Measurements from ENCODE around the gene GBE1. TPM values are rescaled to one million over a fixed set of nuclear protein-coding genes. Genes with fewer than 3 reads are reported as not detected.

The GBE1 gene
- polyA plus RNA-seq, 1 donor (not counting 4 experiments of a cell fraction or from before 2014, with no cell fraction given) = 30.2 TPM

DNA sequence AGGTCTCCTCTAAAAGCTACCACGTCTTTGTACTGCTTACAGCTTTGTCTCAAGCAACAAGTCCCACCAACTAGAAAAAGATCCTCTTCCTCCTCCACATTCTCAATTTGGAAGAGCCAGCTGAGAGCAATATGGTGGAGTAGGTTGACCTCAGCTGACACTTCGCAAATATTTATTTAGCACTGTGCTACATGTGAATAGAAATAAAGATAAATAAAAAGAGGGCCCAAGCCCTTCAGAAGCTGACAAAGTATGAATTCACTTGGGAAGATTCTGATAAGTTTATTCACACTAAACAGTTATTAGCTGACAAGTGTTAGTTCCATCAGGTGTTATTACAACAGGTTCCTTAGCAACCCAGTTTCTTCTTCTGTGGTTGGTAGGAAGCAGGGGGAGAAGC lies 310.3 kb downstream of the GBE1 start:
- Histone ChIP-seq H3K4me2 (ENCODE audit: control insufficient read depth, extremely low read depth, insufficient read depth, low read depth, low read length) (no peak overlapping the region), H3K4me1 (ENCODE audit: control insufficient read depth, extremely low read depth, insufficient read depth, low read length) (no peaks in the 10 kb centered on the region), H3K9ac (ENCODE audit: control insufficient read depth, extremely low read depth, insufficient read depth, low read length) (no peak overlapping the region), H3K9me3 (ENCODE audit: control insufficient read depth, low read depth, low read length) (no peaks in the 10 kb centered on the region), H4K20me1 (ENCODE audit: control insufficient read depth, extremely low read depth, insufficient read depth, low read length) (no peaks in the 10 kb centered on the region), H2AFZ (ENCODE audit: control insufficient read depth, low read length) (no peak overlapping the region), H3K79me2 (ENCODE audit: control insufficient read depth, insufficient read depth, low read length) (no peaks in the 10 kb centered on the region), H3K27ac (ENCODE audit: control insufficient read depth, insufficient read depth, low read length) (no peak overlapping the region), H3K4me3 (ENCODE audit: control insufficient read depth in 2 of 3, extremely low read depth in 1 of 3, insufficient read depth in 2 of 3, low read depth in 1 of 3, low read length in 3 of 3) (no peak overlapping the region), H3K27me3 (ENCODE audit: control insufficient read depth, extremely low read depth, insufficient read depth, low read length) (no peaks in the 10 kb centered on the region), H3K9me1 (ENCODE audit: control insufficient read depth, extremely low read depth, insufficient read depth, low read length) (no peaks in the 10 kb centered on the region), H3K36me3 (ENCODE audit: control insufficient read depth in 2 of 2, extremely low read depth in 1 of 2, insufficient read depth in 2 of 2, low read length in 2 of 2) (no peaks in the 10 kb centered on the region)
- dilution Hi-C loops (cut with MboI; ENCODE audit: extremely low pct_ligation_motif_present, low sequenced_read_pairs) = no loop called here
- FAIRE-seq (no peak), DNase-seq (ENCODE audit: low read depth, low spot score) (no peak)
- no peak for TF ChIP-seq EZH2 (IDR thresholded peaks at IDR 0.05; ENCODE audit: low read length)
- TF ChIP-seq, protein P1, sequence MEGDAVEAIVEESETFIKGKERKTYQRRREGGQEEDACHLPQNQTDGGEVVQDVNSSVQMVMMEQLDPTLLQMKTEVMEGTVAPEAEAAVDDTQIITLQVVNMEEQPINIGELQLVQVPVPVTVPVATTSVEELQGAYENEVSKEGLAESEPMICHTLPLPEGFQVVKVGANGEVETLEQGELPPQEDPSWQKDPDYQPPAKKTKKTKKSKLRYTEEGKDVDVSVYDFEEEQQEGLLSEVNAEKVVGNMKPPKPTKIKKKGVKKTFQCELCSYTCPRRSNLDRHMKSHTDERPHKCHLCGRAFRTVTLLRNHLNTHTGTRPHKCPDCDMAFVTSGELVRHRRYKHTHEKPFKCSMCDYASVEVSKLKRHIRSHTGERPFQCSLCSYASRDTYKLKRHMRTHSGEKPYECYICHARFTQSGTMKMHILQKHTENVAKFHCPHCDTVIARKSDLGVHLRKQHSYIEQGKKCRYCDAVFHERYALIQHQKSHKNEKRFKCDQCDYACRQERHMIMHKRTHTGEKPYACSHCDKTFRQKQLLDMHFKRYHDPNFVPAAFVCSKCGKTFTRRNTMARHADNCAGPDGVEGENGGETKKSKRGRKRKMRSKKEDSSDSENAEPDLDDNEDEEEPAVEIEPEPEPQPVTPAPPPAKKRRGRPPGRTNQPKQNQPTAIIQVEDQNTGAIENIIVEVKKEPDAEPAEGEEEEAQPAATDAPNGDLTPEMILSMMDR (optimal IDR thresholded peaks at IDR 0.05 in 1 of 3, IDR thresholded peaks at IDR 0.05 in 1 of 3, conservative IDR thresholded peaks at IDR 0.05 in 1 of 3; ENCODE audit: extremely low read depth in 1 of 3, insufficient read depth in 2 of 3, low read length in 3 of 3) = no peak

DNA sequence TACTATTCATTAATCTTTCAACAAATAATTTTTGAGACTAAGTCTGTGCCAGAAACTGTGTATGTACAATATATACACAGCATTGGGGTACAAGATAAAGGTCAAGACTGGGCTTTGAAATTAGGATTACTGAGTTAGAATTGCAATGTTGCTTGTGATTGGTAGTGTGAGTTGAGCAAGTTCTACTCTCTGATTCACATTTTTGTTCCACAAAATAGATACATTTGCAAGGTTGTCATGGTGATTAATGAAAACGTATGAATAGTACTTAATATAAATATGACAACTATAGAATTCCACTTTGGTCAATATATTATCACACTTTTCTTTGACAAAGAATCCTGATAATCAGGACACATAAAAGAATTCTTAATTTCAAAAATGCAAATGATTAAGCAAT lies 314.6 kb downstream of the GBE1 start:
- H4K20me1 ChIP-seq (ENCODE audit: control insufficient read depth, extremely low read depth, insufficient read depth, low read length) = no peaks in the 10 kb centered on the region
- H3K9me1 ChIP-seq (ENCODE audit: control insufficient read depth, extremely low read depth, insufficient read depth, low read length) = no peaks in the 10 kb centered on the region
- no peaks in the 10 kb centered on the region for H3K36me3 ChIP-seq (ENCODE audit: control insufficient read depth in 2 of 2, extremely low read depth in 1 of 2, insufficient read depth in 2 of 2, low read length in 2 of 2)
- H3K27ac ChIP-seq (ENCODE audit: control insufficient read depth, insufficient read depth, low read length) = no peak overlapping the region
- H3K4me3 ChIP-seq (ENCODE audit: control insufficient read depth in 2 of 3, extremely low read depth in 1 of 3, insufficient read depth in 2 of 3, low read depth in 1 of 3, low read length in 3 of 3) = no peak overlapping the region
- H3K9ac ChIP-seq (ENCODE audit: control insufficient read depth, extremely low read depth, insufficient read depth, low read length) = no peak overlapping the region
- H3K27me3 ChIP-seq (ENCODE audit: control insufficient read depth, extremely low read depth, insufficient read depth, low read length) = no peaks in the 10 kb centered on the region
- H3K4me2 ChIP-seq (ENCODE audit: control insufficient read depth, extremely low read depth, insufficient read depth, low read depth, low read length) = no peak overlapping the region
- H3K9me3 ChIP-seq (ENCODE audit: control insufficient read depth, low read depth, low read length) = no peaks in the 10 kb centered on the region
- peaks cover 13% of the 10 kb centered on the region for H3K4me1 ChIP-seq (ENCODE audit: control insufficient read depth, extremely low read depth, insufficient read depth, low read length)
- dilution Hi-C loops (cut with MboI; ENCODE audit: extremely low pct_ligation_motif_present, low sequenced_read_pairs) = no loop called here
- H3K79me2 ChIP-seq (ENCODE audit: control insufficient read depth, insufficient read depth, low read length) = no peaks in the 10 kb centered on the region
- no peak for FAIRE-seq
- TF ChIP-seq EZH2 (IDR thresholded peaks at IDR 0.05; ENCODE audit: low read length) = no peak
- TF ChIP-seq, protein P1 (optimal IDR thresholded peaks at IDR 0.05 in 1 of 3, IDR thresholded peaks at IDR 0.05 in 1 of 3, conservative IDR thresholded peaks at IDR 0.05 in 1 of 3; ENCODE audit: extremely low read depth in 1 of 3, insufficient read depth in 2 of 3, low read length in 3 of 3) = no peak
- DNase-seq (ENCODE audit: low read depth, low spot score) = no peak
- H2AFZ ChIP-seq (ENCODE audit: control insufficient read depth, low read length) = no peak overlapping the region

Measured in keratinocyte (primary cell).